Choroid plexus epithelial cell (primary cell): Measurements from ENCODE around the gene ASAP2.
"Not testable (repeated sequence)": the region's sequence is repeated elsewhere in the genome, so short reads cannot be mapped to it uniquely, and the experiment has no call there.

Experiments used
- DNase-seq: peaks from one replicate; pipeline ENCODE4 v3.0.0-alpha.2; 2010; ENCODE audit warnings: low read depth
- H3K4me3 ChIP-seq: 2 replicates; pipeline ENCODE4 v1.5.1; 2011; ENCODE audit warnings: low read depth, mild to moderate bottlenecking, control low read depth, low read length, moderate library complexity
- CTCF ChIP-seq: conservative IDR thresholded peaks from 2 replicates; pipeline ENCODE4 v1.5.1; 2011; ENCODE audit warnings: low read depth, mild to moderate bottlenecking, control low read depth, inconsistent platforms, low read length, moderate library complexity

Gene ASAP2

GRCh38 chr2:9391961-9392720 is 185.5 kb downstream of the ASAP2 start:
- H3K4me3 ChIP-seq, result no peak overlapping the region
- DNase-seq, result no peak
- TF ChIP-seq CTCF, result no peak

- no peak for TF ChIP-seq CTCF
- DNase-seq, result peak; percentile 87
- no peak overlapping the region for H3K4me3 ChIP-seq
These were observed 186.5 kb downstream of the ASAP2 start for GRCh38 chr2:9392898-9393765.

GRCh38 chr2:9394816-9395215 is 188.2 kb downstream of the ASAP2 start:
- TF ChIP-seq CTCF, result no peak
- no peak overlapping the region for H3K4me3 ChIP-seq
- no peak for DNase-seq

- DNase-seq, result no peak
- H3K4me3 ChIP-seq, result no peak overlapping the region
- TF ChIP-seq CTCF, result no peak
These were observed 190.6 kb downstream of the ASAP2 start for GRCh38 chr2:9397201-9397600.

GRCh38 chr2:9398251-9398650 is 191.6 kb downstream of the ASAP2 start:
- DNase-seq, H3K4me3 ChIP-seq: not testable (repeated sequence)

GRCh38 chr2:9398881-9399780 is 192.5 kb downstream of the ASAP2 start:
- peak; percentile 60 for DNase-seq
- no peak for TF ChIP-seq CTCF
- no peak overlapping the region for H3K4me3 ChIP-seq
